Stimulated activated CD4-positive, alpha-beta T cell treated with anti-CD3 and anti-CD28 coated beads, Interleukin-15, amount 100 ng/mL, for 48 hours (primary cell): ENCODE results near the gene FAM117A.
A peak's percentile ranks its signal among the peaks of the same experiment; 100 is the strongest.

Experiments
- DNase-seq, 2 donors: peaks; one replicate each; pipeline ENCODE4 v3.0.0-alpha.2; 2020; ENCODE audit warnings: low read depth in 2 of 2

Gene FAM117A

DNA sequence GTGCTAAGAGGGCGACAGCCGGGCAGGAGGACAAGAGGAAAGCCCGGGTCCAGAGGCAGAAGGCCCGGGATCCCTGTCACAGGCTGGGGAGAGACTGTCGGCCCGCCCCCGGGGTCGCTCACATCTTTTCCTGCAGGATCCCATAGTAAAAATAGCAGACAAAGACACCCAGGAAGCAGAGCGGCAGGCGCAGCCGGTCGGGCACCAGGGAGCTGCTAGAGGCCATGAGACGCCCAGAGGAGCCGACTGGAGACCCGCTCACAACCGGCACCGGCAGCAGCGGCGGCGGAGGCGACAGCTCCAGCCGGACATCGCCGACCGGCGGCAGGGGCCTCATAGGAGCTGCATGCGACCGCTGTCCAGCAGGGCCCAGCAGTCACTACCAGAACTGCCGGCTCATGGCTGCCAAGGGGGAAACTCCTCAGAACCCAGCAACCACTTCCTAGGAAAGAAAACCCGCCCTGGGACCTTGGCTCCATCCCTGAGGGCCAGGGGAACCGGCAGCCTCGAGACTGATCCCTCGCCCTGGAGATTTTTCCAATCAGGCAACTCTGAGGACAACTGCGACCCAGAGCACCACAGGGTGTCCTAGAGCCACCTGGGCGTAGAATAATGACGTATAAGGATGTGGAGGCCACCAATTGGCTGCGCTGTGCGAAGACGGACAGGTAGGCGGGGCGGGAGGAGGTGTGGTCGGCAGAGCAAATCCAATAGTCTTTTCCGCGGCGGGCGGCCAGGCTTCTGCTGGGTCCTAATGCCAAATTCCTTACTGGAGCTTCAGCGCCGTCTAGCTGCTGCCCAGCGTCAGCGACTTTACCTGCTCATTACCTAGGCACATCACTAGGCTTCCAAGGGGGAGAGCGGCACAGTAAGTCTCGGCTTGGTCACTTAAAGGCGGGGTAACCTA is 56.1 kb downstream of the FAM117A start, which contains the start of gene SLC35B1:
Gene SLC35B1, minus strand, starts transcription at position 357 of the 907 bp plus-strand sequence. Its CDS starts 131 bp downstream, at position 226.
- peak; percentile 98 to 99 for DNase-seq

DNA sequence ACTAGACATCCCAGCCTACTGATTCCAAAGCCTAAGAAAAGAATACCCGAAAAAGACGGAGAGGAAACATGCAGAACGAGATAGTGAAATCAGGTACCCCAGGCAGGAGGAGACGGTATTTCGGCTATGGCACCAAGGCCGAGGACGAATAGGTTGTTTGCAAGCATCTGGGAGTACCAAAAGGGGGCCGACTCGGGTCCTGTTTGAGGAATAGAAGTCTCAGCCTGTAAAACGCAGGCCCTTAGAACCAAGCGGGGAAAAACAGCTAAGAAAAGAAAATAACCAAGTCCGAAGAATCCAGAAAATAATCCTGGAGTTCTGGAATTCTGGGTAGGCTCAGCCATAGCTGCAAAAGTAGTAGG is 56.7 kb downstream of the FAM117A start:
- no peak for DNase-seq

DNA sequence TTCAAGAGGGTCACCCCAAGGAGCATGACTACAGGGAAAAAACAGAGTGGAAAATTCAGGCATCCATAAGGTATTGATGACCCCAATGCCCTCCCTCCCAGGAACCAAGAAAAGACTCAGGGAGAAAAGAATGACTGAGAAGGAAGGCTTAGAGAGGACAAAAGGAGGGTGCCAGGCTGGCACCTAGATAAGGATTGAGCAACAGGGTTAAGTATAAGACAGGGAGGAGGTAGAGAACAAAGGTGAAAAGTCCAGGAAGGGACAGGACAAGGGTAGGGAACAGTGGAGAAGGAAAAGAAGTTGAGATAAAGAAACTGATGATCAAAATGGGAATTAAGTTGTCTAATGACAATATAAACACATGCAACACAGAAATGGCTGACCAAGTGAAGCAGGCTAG is 58.7 kb downstream of the FAM117A start:
- no peak for DNase-seq

DNA sequence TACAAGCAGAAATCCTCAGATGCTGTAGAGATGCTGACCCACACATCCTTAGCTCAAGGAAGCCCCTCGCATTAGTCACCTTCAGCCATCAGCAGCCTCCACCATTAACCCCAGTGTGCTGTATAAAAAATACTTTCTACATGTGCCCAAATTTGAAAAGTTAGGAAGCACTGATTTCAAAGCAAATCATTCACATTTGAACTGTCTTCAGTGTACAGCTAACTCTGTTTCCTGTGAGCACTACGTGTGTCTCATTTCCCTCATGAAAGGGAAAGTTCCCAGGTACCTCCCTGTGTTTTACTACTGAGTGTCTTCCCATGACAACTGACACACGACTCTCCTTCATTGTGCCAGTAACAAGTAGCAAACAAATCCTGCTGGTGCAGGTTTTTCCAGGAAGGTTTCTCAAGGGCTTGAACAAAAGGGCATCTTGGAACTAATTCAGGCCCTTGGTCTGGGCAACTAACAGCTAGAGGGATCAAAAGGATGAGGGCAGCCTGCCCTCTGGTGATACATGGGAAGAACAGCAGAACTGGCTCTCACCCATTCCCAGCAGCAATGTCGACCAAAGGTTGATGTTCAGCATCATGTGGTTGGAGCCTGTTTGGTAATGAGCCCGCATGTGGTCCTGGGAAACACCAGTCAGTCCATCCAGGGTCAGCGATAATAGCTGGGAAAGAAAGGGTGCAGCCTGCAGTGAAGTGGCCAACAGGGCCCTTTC is 60.2 kb downstream of the FAM117A start:
- no peak for DNase-seq

GRCh38 chr17:49700960-49701359 is 63.0 kb downstream of the FAM117A start:
- no peak for DNase-seq

DNA sequence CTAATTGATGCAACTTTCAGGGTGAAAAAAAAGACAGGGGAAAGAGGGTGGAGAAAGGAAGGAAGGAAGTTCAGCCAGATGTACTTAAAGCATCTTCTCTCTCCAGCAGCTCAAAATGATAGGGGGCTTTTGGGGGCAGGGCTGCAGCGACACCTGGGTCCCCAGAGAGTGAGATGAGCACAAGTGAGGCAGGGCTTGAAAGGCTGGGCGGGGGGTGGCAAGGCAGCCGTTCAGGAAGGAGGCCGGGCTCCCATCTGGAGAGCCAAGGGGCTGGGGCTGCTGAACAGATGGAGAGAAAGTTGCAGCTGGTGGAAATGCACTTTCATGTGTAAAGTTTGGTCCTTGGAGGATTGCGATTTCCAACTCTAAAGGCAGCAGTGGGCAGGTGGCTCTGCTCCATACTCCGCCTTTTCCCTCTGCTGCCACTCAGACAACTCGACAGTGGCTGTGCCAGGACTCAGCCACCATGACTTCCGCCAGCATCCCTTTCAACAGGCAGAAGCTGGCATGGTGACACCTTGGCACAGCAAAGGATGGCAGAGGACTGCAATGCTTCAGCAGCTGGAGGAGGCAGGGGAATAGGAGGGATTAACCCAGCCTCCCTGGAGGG is 63.9 kb downstream of the FAM117A start:
- DNase-seq = no peak

DNA sequence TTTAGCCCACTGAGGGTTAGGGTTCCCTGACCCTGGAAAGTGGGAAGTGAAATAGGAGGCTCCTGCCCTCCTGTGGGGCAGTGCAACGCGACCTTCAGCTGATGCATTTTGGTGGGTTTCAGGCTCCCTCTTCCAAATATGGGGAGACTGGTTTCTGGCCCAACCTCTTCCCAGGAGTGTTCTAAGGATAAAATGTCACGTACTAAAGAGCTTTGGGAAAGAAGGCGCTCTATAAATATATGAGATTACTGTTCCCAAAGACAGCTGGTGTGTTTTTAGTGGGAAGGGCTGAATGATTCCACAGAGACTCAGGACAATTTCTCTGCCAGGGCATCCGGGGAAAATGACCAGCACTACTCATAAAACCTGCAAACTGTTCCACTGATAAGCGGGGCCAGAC is 65.9 kb downstream of the FAM117A start:
- DNase-seq = no peak

DNA sequence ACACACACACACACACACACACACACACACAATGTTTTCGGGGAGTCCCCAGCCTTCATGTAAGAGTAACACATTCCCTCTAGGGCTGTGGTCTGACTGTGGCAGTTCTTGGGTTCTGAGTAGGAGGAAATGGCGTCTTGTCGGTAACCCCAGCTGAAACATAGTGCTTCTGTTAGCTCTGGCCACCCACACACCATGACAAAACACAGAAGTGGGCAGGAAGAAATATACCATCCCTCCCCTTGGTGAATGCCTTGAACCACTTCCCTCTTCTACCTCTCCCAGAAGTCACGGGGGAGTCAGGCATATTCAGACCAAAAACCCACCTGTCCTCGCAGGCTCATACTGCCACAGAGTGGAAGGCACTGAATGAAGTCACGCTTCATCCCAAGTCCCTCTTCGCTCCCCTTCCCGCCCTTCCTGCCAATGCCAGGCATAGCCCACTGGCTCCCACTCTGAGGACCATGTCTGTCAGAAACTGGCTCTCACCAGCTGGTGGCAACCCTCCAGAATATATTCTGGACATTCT is 67.6 kb downstream of the FAM117A start:
- peak; percentile 70 to 72 for DNase-seq

GRCh38 chr17:49695698-49696232 is 68.2 kb downstream of the FAM117A start:
- DNase-seq = no peak

DNA sequence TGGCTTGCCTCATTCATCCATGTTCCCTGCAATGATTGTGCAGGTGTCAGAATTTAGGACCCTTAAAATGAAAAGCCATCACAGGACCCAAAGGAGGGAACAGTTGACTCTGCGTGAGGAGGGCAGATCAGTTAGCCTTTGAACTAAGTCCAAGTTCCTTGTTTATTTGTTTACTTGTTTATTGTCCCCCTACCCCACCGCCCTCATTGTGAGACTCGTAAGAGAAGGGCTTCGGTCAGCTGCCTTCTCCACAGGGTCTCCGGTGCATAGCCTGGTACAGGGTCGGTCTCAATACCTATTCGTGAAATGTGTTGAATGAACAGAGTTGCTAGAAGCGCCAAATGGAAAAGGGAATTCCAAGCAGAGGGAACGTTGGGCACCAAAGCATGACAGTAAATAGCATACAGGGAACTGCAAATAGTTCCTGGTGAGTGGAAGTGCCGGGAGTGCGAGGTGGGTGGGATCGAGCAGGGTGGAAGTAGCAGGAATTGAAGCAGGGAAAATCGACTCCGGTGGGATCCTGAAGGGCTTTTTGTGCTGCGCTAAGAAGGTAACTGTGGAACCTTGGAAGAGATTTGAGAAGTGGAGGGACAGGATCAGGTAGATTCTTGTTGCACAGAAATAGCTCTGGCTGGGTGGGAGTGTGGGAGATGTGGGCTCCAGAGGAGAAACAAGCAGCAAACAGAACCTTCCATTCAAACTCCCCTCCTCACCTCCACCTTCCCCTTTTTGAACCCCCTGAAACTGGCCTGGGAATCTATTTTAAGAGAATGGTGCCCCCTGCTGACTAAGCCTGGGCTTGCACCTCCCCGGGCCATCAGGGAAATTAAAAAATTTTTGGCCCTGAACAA is 68.9 kb downstream of the FAM117A start:
- peak; percentile 51 to 61 for DNase-seq

- DNase-seq = no peak
These were observed 71.2 kb downstream of the FAM117A start for GRCh38 chr17:49692751-49693150.

GRCh38 chr17:49691677-49692191 is 72.2 kb downstream of the FAM117A start:
- no peak for DNase-seq

- no peak for DNase-seq
These were observed 72.8 kb downstream of the FAM117A start for GRCh38 chr17:49691086-49691676.

- DNase-seq = no peak
These were observed 73.7 kb downstream of the FAM117A start for GRCh38 chr17:49690256-49690655.

- no peak for DNase-seq
These were observed 75.1 kb downstream of the FAM117A start for GRCh38 chr17:49688848-49689247.

DNA sequence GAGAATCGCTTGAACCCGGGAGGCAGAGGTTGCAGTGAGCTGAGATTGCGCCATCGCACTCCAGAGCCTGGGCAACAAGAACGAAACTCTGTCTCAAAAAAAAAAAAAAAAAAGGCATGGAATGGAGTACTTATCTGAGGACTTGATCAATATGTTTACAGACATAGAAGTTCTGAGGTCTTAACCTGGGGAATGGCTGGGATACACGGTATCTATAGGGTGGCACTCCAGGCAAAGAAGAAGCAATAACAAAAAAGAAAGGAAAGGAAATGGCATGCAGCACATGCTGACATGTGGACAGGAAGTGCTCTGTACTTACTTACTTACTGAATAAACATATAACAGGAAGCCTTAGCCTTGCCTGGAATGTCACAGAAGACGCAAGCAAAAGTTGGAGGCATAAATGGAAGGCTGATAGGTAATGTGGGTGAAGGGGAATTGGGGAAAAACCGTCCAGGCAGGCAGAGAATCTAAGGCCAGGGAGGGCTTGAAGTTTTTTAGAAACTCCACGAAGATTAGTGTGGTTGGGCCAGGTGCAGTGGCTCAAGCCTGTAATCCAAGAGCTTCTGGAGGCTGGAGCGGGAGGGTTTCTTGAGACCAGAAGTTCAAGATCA is 75.9 kb downstream of the FAM117A start:
- no peak for DNase-seq

DNA sequence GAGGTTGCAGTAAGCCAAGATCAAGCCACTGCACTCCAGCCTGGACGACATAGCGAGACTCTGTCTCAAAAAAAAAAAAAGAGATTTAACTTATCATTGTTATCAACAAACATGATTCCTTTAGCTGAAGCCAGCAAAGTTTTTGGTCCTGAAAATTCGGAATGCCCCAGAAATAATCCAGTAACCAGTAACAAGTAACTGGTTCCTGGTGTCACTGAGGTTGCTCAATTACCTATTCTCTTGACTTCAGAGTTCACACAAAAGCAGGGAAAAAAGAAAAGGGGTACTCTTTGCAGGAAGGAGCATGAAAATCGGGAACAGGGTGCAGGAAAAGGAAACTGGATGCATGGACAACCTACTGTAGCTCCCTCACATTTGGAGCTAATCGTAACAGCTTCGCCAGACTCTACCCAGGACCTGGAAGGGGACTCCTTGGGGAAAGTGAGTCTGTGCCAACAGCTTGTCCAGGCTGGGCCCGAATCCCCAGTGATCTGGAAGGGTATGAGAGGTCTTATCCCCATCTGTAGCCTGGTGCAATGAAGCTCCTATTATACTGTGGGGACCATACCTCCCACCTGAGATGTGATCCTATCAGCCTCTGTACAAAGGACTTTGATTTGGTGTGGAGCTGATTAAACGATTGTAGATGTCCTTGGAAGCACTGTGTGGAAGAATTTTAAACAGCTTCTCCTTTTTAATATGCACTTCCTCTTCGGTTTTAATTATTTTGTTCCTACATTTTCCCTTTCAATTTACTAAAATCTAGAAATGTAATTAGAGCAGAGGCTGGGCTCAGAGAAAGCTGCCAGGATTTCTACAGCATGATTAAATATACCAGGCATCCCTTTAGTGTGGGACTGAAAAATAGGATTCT is 82.6 kb downstream of the FAM117A start:
- no peak for DNase-seq

GRCh38 chr17:49680314-49680713 is 83.6 kb downstream of the FAM117A start:
- DNase-seq = no peak
